ENCODE data around the gene ADGRV1.

GRCh38 chr5:90981821-90982220, 423.2 kb downstream of the ADGRV1 start:
- TF ChIP-seq POLR2AphosphoS5 (IDR thresholded peaks at IDR 0.05; ENCODE audit: borderline replicate concordance, low read depth, low read length) (no peak), EZH2 (IDR thresholded peaks at IDR 0.05) (no peak)

All from SK-N-MC (cell line).